OCI-LY3 (cell line): Measurements from ENCODE around the gene ADSS2.

Experiments
- H2AFZ ChIP-seq: fragments of 200-600, 300-600 bp; shearing (Covaris generic); 2 replicates; pipeline ENCODE4 v1.6.0; 2014; ENCODE audit warnings: antibody characterized with exemption, low read depth, low read length
- H3K27ac ChIP-seq: fragments of 200-600, 300-600 bp; sonication (generic); 2 replicates; pipeline ENCODE4 v1.5.1; 2014; ENCODE audit warnings: mild to moderate bottlenecking, low read length, moderate library complexity, mixed read lengths
- H3K27me3 ChIP-seq: fragments of 200-600, 300-600 bp; sonication (generic); 2 replicates; pipeline ENCODE4 v1.6.1; 2014; ENCODE audit warnings: low read depth, low read length, mixed read lengths
- H3K36me3 ChIP-seq: fragments of 200-600, 300-600 bp; sonication (generic); replicated peaks from 2 replicates; pipeline ENCODE3; 2014; ENCODE audit warnings: low read depth, low read length, mixed read lengths
- H3K4me1 ChIP-seq: fragments of 300-600, 200-600 bp; sonication (generic); 2 replicates; pipeline ENCODE4 v1.6.1; 2014; ENCODE audit warnings: low read length, mixed read lengths
- H3K4me2 ChIP-seq: fragments of 200-600, 300-600 bp; sonication (generic); 2 replicates; pipeline ENCODE4 v1.6.1; 2014; ENCODE audit warnings: low read length, mixed read lengths
- H3K4me3 ChIP-seq: fragments of 300-600, 200-600 bp; sonication (generic); 2 replicates; pipeline ENCODE4 v1.5.1; 2014; ENCODE audit warnings: antibody characterized with exemption, mild to moderate bottlenecking, low read length, moderate library complexity
- H3K79me2 ChIP-seq: fragments of 300-600, 200-600 bp; shearing (Covaris generic); 2 replicates; pipeline ENCODE4 v1.6.1; 2014; ENCODE audit warnings: mild to moderate bottlenecking, low read length, mixed read lengths
- H3K9ac ChIP-seq: fragments of 300-600, 200-600 bp; shearing (Covaris generic); 2 replicates; pipeline ENCODE4 v1.6.0; 2014; ENCODE audit warnings: mild to moderate bottlenecking, low read length, moderate library complexity
- H3K9me3 ChIP-seq: fragments of 200-600, 300-600 bp; shearing (Covaris generic); 2 replicates; pipeline ENCODE4 v1.6.1; 2014; ENCODE audit warnings: low read length, mixed read lengths; ENCODE audit not compliant: insufficient read depth
- H4K20me1 ChIP-seq: fragments of 200-600, 300-600 bp; sonication (generic); 2 replicates; pipeline ENCODE4 v1.6.1; 2016; ENCODE audit warnings: low read length, mixed read lengths; ENCODE audit not compliant: insufficient read depth
- EZH2phosphoT487 ChIP-seq: fragments of 200-600 bp; shearing (Covaris generic); IDR thresholded peaks from 2 replicates; pipeline ENCODE4 v1.6.1; 2018; ENCODE audit warnings: antibody characterized with exemption, mixed run types, low read depth
- TF ChIP-seq, protein P1 (sequence below): fragments of 200-600, 300-600 bp; sonication (generic); IDR thresholded peaks from 2 replicates; pipeline ENCODE4 v1.5.1; 2014; ENCODE audit warnings: antibody characterized with exemption, low read length, low read depth

Gene ADSS2

GRCh38 chr1:244429818-244430217 lies 21.9 kb downstream of the ADSS2 start:
- H3K79me2 ChIP-seq, result peaks cover 11% of the 10 kb centered on the region; the same call in 1 of the 2 replicates
- no peak overlapping the region for H3K4me2 ChIP-seq
- no peak overlapping the region for H3K27ac ChIP-seq
- H3K27me3 ChIP-seq, result no peaks in the 10 kb centered on the region
- no peaks in the 10 kb centered on the region for H4K20me1 ChIP-seq
- TF ChIP-seq, protein P1, sequence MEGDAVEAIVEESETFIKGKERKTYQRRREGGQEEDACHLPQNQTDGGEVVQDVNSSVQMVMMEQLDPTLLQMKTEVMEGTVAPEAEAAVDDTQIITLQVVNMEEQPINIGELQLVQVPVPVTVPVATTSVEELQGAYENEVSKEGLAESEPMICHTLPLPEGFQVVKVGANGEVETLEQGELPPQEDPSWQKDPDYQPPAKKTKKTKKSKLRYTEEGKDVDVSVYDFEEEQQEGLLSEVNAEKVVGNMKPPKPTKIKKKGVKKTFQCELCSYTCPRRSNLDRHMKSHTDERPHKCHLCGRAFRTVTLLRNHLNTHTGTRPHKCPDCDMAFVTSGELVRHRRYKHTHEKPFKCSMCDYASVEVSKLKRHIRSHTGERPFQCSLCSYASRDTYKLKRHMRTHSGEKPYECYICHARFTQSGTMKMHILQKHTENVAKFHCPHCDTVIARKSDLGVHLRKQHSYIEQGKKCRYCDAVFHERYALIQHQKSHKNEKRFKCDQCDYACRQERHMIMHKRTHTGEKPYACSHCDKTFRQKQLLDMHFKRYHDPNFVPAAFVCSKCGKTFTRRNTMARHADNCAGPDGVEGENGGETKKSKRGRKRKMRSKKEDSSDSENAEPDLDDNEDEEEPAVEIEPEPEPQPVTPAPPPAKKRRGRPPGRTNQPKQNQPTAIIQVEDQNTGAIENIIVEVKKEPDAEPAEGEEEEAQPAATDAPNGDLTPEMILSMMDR, result no peak
- TF ChIP-seq EZH2phosphoT487, result no peak
- no peak overlapping the region for H3K4me3 ChIP-seq
- H3K9ac ChIP-seq, result no peak overlapping the region
- no peak overlapping the region for H2AFZ ChIP-seq
- no peaks in the 10 kb centered on the region for H3K9me3 ChIP-seq
- H3K36me3 ChIP-seq, result peaks cover 37% of the 10 kb centered on the region
- no peaks in the 10 kb centered on the region for H3K4me1 ChIP-seq

- H3K79me2 ChIP-seq, result peaks cover 3% of the 10 kb centered on the region; the same call in 1 of the 2 replicates
- H3K4me1 ChIP-seq, result no peaks in the 10 kb centered on the region
- no peaks in the 10 kb centered on the region for H3K27me3 ChIP-seq
- no peak overlapping the region for H3K9ac ChIP-seq
- TF ChIP-seq, protein P1, result no peak
- no peak for TF ChIP-seq EZH2phosphoT487
- no peak overlapping the region for H2AFZ ChIP-seq
- H3K4me3 ChIP-seq, result no peak overlapping the region
- no peak overlapping the region for H3K4me2 ChIP-seq
- peaks cover 50% of the 10 kb centered on the region for H3K36me3 ChIP-seq
- H4K20me1 ChIP-seq, result no peaks in the 10 kb centered on the region
- H3K27ac ChIP-seq, result no peak overlapping the region
- no peaks in the 10 kb centered on the region for H3K9me3 ChIP-seq
These were observed 24.1 kb downstream of the ADSS2 start for GRCh38 chr1:244427647-244428046.

- no peaks in the 10 kb centered on the region for H3K79me2 ChIP-seq
- H3K27me3 ChIP-seq, result no peaks in the 10 kb centered on the region
- no peaks in the 10 kb centered on the region for H3K9me3 ChIP-seq
- H3K36me3 ChIP-seq, result peaks cover 58% of the 10 kb centered on the region
- TF ChIP-seq, protein P1, result no peak
- TF ChIP-seq EZH2phosphoT487, result no peak
- no peak overlapping the region for H3K27ac ChIP-seq
- H3K4me3 ChIP-seq, result no peak overlapping the region
- no peak overlapping the region for H3K9ac ChIP-seq
- H4K20me1 ChIP-seq, result no peaks in the 10 kb centered on the region
- no peak overlapping the region for H3K4me2 ChIP-seq
- H2AFZ ChIP-seq, result no peak overlapping the region
- no peaks in the 10 kb centered on the region for H3K4me1 ChIP-seq
These were observed 26.9 kb downstream of the ADSS2 start for GRCh38 chr1:244424649-244425334.

DNA sequence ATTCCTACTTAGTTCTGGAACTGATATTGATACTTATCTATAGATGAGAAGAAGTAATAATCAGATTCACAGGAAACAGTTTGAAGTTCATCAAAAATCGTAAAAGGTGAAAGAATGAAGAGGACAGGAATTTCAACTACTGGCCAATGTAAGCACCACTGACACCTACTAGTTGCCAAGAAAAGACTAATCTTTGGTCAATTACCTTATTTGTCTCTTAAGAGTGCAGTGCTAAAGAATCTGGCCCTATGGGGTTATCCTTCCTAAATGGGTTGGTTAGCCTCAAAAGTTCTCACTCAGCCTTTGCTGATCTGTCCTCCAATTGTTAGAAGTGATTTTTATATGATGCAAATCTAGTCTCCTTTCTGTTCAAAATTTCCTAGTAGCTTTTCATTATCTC lies 29.5 kb downstream of the ADSS2 start:
- Histone ChIP-seq H3K79me2 (no peaks in the 10 kb centered on the region), H3K4me3 (no peak overlapping the region), H3K9me3 (no peaks in the 10 kb centered on the region), H2AFZ (no peak overlapping the region), H3K4me2 (no peak overlapping the region), H3K27me3 (no peaks in the 10 kb centered on the region), H3K27ac (no peak overlapping the region), H4K20me1 (no peaks in the 10 kb centered on the region), H3K36me3 (peaks cover 70% of the 10 kb centered on the region), H3K4me1 (no peaks in the 10 kb centered on the region), H3K9ac (no peak overlapping the region)
- TF ChIP-seq, protein P1, result no peak
- no peak for TF ChIP-seq EZH2phosphoT487
